Smooth muscle cell (in vitro differentiated cells): ENCODE measurements around the gene CDK14. TPM values are rescaled to one million over a fixed set of nuclear protein-coding genes. Genes with fewer than 3 reads are reported as not detected.

ENCODE experiments used
- DNase-seq: peaks from one replicate; lab custom pipeline; 2025; ENCODE audit not compliant: unreplicated experiment; lab: John Stamatoyannopoulos, UW
- H2AFZ ChIP-seq: fragments of 200-600 bp; sonication (generic); 2 replicates; pipeline ENCODE4 v1.6.0; 2016; ENCODE audit warnings: antibody characterized with exemption, low read depth, mild to moderate bottlenecking
- H3F3A ChIP-seq: fragments of 200-600 bp; sonication (generic); 2 replicates; pipeline ENCODE4 v1.6.0; 2017; ENCODE audit warnings: antibody characterized with exemption, low read depth
- H3K27ac ChIP-seq: fragments of 200-600 bp; sonication (generic); 2 replicates; pipeline ENCODE4 v1.5.1; 2016; ENCODE audit warnings: low read depth, mild to moderate bottlenecking
- H3K27me3 ChIP-seq: fragments of 200-600 bp; sonication (generic); 2 replicates; pipeline ENCODE4 v1.6.1; 2016; ENCODE audit warnings: low read depth, mild to moderate bottlenecking
- H3K36me3 ChIP-seq: fragments of 200-600 bp; sonication (generic); 2 replicates; pipeline ENCODE4 v1.5.1; 2016; ENCODE audit warnings: low read depth
- H3K4me1 ChIP-seq: fragments of 200-600 bp; sonication (generic); 2 replicates; pipeline ENCODE4 v1.5.1; 2016; ENCODE audit warnings: low read depth
- H3K4me2 ChIP-seq: fragments of 200-600 bp; sonication (generic); 2 replicates; pipeline ENCODE4 v1.6.0; 2016; ENCODE audit warnings: mild to moderate bottlenecking
- H3K4me3 ChIP-seq: fragments of 200-600 bp; sonication (generic); 2 replicates; pipeline ENCODE4 v1.5.1; 2016; ENCODE audit warnings: mild to moderate bottlenecking
- H3K79me2 ChIP-seq: fragments of 200-600 bp; sonication (generic); 2 replicates; pipeline ENCODE4 v1.6.0; 2016; ENCODE audit warnings: low read depth, mild to moderate bottlenecking
- H3K9ac ChIP-seq: fragments of 200-600 bp; sonication (generic); 2 replicates; pipeline ENCODE4 v1.6.0; 2016; ENCODE audit warnings: low read depth
- H3K9me3 ChIP-seq: fragments of 200-600 bp; sonication (generic); replicated peaks from 2 replicates; pipeline ENCODE4 v1.5.1; 2016; ENCODE audit warnings: low read depth
- H4K20me1 ChIP-seq: fragments of 200-600 bp; sonication (generic); 2 replicates; pipeline ENCODE4 v1.6.0; 2016; ENCODE audit warnings: low read depth
- WGBS: methylation state at CpG from one replicate; pipeline ENCODE4 v1.1.7; 2016; ENCODE audit warnings: low lambda C conversion rate; 5-methylcytosine and 5-hydroxymethylcytosine counted together
- polyA plus RNA-seq: library from polyadenylated mRNA; unstranded; fragments of >200 nt; fragmentation: Nextera tagmentation; extraction: Ambion mirVana; gene quantifications from 2 replicates; pipeline ENCODE4 v1.2.1, GENCODE V29; 2016
- total RNA-seq: library from RNA; depleted of rRNA; stranded (reverse); fragments of >200 nt; gene quantifications from 2 replicates; pipeline ENCODE4 v1.2.3, GENCODE V29; 2014
- TF ChIP-seq, protein P1 (sequence below): fragments of 200-600 bp; sonication (generic); IDR thresholded peaks from 2 replicates; pipeline ENCODE4 v1.5.1; 2017; ENCODE audit warnings: borderline replicate concordance, mild to moderate bottlenecking, antibody characterized with exemption; ENCODE audit not compliant: insufficient read depth, poor library complexity, severe bottlenecking

CDK14 gene
- total and polyA plus RNA-seq, 2 experiments from 2014 or later: 4.1 to 5.3 TPM

DNA sequence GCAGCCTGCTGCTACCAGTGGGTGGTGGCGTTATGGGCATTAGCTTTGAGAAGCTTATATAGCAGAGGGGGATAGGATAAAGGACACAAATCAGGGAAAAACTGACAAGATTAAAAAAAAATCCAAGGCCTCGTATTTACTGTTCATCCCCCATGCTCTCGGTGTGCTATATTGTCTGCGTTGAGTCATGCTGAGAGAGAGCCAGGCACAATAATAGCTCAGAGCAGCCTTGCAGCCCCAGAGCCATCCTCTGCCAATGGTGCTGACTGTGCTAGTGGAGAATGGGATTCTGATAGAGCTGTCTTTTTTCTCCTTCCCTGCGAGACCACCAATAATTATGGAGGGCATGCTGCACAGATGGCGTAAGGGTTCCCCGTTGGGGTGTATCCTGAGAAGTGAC lies 616.5 kb downstream of the CDK14 start:
- no peak for DNase-seq
- Histone ChIP-seq H3K9me3 (no peaks in the 10 kb centered on the region), H4K20me1 (no peaks in the 10 kb centered on the region), H2AFZ (no peak overlapping the region), H3K4me2 (no peak overlapping the region), H3K27ac (no peak overlapping the region), H3K36me3 (no peaks in the 10 kb centered on the region), H3K27me3 (no peaks in the 10 kb centered on the region), H3K9ac (no peak overlapping the region), H3K4me1 (no peaks in the 10 kb centered on the region), H3K79me2 (no peaks in the 10 kb centered on the region), H3K4me3 (no peak overlapping the region), H3F3A (no peaks in the 10 kb centered on the region)
- TF ChIP-seq, protein P1, sequence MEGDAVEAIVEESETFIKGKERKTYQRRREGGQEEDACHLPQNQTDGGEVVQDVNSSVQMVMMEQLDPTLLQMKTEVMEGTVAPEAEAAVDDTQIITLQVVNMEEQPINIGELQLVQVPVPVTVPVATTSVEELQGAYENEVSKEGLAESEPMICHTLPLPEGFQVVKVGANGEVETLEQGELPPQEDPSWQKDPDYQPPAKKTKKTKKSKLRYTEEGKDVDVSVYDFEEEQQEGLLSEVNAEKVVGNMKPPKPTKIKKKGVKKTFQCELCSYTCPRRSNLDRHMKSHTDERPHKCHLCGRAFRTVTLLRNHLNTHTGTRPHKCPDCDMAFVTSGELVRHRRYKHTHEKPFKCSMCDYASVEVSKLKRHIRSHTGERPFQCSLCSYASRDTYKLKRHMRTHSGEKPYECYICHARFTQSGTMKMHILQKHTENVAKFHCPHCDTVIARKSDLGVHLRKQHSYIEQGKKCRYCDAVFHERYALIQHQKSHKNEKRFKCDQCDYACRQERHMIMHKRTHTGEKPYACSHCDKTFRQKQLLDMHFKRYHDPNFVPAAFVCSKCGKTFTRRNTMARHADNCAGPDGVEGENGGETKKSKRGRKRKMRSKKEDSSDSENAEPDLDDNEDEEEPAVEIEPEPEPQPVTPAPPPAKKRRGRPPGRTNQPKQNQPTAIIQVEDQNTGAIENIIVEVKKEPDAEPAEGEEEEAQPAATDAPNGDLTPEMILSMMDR: no peak
- 83% methylated on average over 7 of the region's 7 CpGs for WGBS

DNA sequence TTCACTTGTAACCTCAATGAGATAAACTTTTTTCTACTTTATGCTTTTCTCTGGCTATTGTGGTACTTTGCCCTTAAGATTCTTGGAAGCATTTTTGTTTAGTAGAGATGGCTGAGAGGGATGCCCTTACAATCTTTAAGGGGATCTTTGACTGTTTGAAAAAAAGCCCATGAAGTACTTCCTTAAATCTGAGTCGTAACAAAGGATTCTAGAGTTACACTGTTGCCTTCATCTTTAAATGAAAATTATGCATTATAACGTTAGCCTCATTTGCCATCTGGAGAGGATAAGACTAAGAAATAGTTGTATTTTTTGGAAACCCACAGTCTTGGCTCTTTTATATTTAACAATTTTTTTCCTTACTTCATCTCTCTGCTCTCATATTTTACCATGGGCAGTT lies 630.3 kb downstream of the CDK14 start:
- H3K9ac ChIP-seq: no peak overlapping the region
- no peak overlapping the region for H3K27ac ChIP-seq
- peaks cover 16% of the 10 kb centered on the region for H3K4me1 ChIP-seq
- no peak for DNase-seq
- no peaks in the 10 kb centered on the region for H3K36me3 ChIP-seq
- 78% methylated on average over 2 of the region's 2 CpGs for WGBS
- H3K27me3 ChIP-seq: no peaks in the 10 kb centered on the region
- H3K4me3 ChIP-seq: no peak overlapping the region
- H3F3A ChIP-seq: no peaks in the 10 kb centered on the region
- H2AFZ ChIP-seq: no peak overlapping the region
- no peaks in the 10 kb centered on the region for H3K79me2 ChIP-seq
- no peaks in the 10 kb centered on the region for H4K20me1 ChIP-seq
- no peaks in the 10 kb centered on the region for H3K9me3 ChIP-seq
- no peak overlapping the region for H3K4me2 ChIP-seq
- TF ChIP-seq, protein P1: no peak

DNA sequence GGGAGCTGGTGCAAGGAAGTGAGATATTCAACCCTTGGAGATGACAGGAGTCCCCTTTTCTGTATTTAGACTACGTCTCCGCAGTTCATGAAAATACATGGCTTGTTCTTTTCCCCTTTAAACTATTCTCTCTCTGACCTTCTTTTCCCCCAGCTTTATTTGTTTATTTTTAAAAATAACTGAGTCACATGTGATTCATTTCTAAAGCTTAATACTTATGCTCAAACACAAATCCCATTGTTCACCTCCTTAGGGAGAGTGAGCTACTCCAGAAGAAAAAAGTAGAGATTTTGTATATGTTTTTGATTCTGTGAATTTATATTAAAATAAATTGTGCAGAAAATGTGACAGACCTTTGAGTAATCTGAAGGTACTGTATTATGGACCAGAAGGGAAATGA lies 632.2 kb downstream of the CDK14 start:
- Histone ChIP-seq H3K9ac (no peak overlapping the region), H3K36me3 (no peaks in the 10 kb centered on the region), H3K4me2 (no peak overlapping the region), H3K4me1 (peaks cover 16% of the 10 kb centered on the region), H3F3A (no peaks in the 10 kb centered on the region), H3K4me3 (no peak overlapping the region), H4K20me1 (no peaks in the 10 kb centered on the region), H3K9me3 (no peaks in the 10 kb centered on the region), H3K27me3 (no peaks in the 10 kb centered on the region), H3K79me2 (no peaks in the 10 kb centered on the region), H3K27ac (no peak overlapping the region), H2AFZ (no peak overlapping the region)
- TF ChIP-seq, protein P1: no peak
- DNase-seq: no peak
- WGBS: 72% methylated on average over 2 of the region's 2 CpGs

DNA sequence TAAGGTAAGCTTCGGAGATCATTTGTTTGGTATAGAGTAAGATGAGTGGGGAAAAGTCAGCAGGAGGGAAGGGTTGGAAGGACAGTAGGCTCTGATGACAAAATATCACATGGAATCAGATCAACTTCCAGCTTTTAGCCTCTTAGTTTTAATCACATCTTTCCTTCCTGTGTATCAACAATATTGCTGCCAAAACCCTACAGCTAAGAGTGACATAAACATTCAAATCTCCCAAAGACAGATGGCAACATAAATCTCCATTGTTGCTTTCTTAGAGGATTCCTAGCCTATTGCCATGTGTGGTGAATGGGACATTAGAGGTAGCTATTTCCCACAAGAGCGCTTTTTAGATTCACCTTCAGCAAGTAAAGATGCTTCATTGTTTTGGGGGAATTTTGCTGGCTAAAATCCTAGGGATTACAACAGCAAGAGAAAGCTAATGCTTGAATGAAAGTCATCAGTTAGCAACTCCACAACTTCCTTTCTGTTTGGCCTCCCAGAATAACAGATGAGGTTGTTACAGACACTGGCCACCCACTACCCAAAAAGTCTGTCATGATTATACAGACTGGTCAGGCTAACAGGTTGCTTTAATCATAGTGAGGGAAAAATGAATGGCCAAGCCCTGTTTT lies 632.9 kb downstream of the CDK14 start:
- H3K4me2 ChIP-seq: no peak overlapping the region
- DNase-seq: no peak
- no peaks in the 10 kb centered on the region for H3K36me3 ChIP-seq
- TF ChIP-seq, protein P1: no peak
- no peaks in the 10 kb centered on the region for H3K9me3 ChIP-seq
- peaks cover 16% of the 10 kb centered on the region for H3K4me1 ChIP-seq
- H3K27ac ChIP-seq: no peak overlapping the region
- H3F3A ChIP-seq: no peaks in the 10 kb centered on the region
- no peak overlapping the region for H3K9ac ChIP-seq
- no peak overlapping the region for H2AFZ ChIP-seq
- 90% methylated on average over 2 of the region's 2 CpGs for WGBS
- no peak overlapping the region for H3K4me3 ChIP-seq
- no peaks in the 10 kb centered on the region for H3K79me2 ChIP-seq
- no peaks in the 10 kb centered on the region for H4K20me1 ChIP-seq
- no peaks in the 10 kb centered on the region for H3K27me3 ChIP-seq
